K562 treated with DMSO at 1 percent for 24 hours (cell line): Measurements from ENCODE around the gene RASL11A. TPM values are rescaled to one million over a fixed set of nuclear protein-coding genes. Genes with fewer than 3 reads are reported as not detected.

Experiments used
- total RNA-seq: library from RNA; unstranded; fragments of 300-600 nt; gene quantifications from 2 replicates; pipeline ENCODE4 v1.2.3, GENCODE V29; 2022; ENCODE audit warnings: low read depth; ENCODE audit not compliant: insufficient read depth

The RASL11A gene, protein sequence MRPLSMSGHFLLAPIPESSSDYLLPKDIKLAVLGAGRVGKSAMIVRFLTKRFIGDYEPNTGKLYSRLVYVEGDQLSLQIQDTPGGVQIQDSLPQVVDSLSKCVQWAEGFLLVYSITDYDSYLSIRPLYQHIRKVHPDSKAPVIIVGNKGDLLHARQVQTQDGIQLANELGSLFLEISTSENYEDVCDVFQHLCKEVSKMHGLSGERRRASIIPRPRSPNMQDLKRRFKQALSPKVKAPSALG
- total RNA-seq: 0.60 and 2.0 TPM in 2 replicates

DNA sequence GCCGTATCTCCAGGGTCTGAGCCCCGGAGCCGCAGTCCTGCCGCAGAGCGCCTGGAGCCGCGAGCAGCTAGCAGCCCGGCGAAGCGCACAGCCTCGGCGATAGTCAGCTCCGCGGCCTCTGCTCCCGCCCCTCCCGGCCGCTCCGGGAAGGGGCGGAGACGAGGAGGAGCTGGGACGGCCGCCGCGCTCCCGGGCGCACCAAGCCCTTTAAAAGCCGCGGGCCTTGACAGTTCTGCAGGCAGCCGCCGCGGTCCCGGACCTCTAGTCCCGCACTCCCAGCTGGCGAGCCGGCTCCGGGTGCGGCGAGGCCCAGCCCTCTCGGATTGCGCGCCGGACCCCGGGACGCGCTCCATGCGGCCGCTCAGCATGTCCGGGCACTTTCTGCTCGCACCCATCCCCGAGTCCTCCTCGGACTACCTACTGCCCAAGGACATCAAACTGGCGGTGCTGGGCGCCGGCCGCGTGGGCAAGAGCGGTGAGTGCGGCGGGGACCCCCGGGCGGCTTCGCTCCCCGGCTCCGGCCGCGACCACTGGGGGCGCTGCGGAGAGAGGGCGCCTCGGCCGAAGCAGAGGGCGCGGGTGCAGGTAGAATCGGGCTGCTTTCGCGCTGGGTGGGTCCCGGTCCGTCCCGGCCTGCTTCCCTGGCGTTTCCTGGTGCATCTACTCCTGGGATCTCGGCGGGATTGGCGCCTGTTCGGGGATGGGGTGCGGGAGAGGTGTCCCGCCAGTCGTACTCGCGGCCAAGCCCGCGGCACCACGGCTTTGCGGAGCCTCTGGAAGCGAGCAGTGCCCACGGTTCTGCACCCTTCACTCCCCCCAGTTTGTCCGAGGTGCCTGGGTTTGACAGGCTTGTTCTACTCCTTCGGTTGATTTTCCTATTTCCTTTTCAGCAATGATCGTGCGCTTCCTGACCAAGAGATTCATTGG, at the start of gene RASL11A:
Gene RASL11A (plus strand): TSS at position 237 of the 927 bp plus-strand sequence. CDS start 115 bp downstream, at position 352.

DNA sequence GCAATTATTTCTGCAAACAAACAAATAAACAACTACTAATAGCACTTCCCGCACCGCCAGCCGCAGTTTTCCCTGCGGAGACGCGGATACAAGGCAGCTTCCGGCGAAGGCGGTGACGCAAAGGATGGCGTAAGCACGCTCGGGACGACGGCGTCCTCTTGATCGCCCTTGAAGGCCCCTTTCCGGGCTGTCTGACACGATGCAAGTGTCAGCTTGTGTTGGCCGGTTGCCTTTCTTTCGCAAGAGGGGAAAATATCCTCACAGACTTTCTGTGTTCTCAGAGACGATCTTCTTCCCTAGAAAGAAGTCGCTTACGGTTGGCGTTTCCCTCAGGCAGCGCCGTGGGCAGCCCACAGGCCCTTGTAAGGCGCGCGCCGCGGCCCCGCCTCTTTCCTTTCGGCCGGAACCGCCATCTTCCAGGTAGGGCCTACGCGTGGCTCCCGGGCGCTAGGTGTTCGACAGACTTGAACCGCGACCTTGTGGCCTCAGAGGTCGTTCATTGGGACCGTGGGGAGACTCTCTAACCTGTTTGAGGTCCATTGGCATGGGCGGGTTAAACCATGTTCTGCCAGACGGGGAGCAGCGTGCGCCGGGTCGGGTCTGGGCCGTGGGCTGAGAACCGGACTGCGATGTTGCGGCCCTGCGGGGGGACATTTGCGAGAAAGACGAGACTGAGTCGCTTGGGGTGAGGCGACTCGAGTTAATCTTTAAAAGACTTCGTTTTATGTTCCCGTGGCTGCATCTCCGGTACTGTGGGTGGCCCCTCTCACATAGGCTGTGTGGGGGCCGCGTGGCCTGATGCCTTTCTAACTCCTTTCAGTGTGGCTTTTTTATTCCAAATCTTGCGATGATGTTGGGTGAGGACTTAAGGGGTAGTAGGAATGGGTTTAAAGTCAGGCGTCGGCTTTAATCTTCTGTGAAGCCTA, 19.2 kb upstream of the RASL11A start, which contains the start of gene RPL21:
Gene RPL21 (plus strand): TSS at position 393 of the 926 bp plus-strand sequence. CDS start 2,219 bp downstream, outside the sequence.

Other genes starting within 250 kb of the RASL11A start
- gene USP12, start 99.0 kb upstream of the RASL11A start, total RNA-seq: 7.9 and 9.9 TPM in 2 replicates
- gene RPL21, start 19.3 kb upstream of the RASL11A start, total RNA-seq: 1,322 and 1,326 TPM in 2 replicates
- 77.5 and 80.1 TPM in 2 replicates for gene GTF3A, start 153.8 kb downstream of the RASL11A start, total RNA-seq
- 23.4 and 26.9 TPM in 2 replicates for gene MTIF3, start 179.7 kb downstream of the RASL11A start, total RNA-seq